NCI-H2107 treated with DMSO at 0.1 percent for 48 hours (cell line): Measurements from ENCODE around the gene SWI5.

Source experiments
- DNase-seq: peaks from one replicate; lab custom pipeline; 2025; ENCODE audit not compliant: unreplicated experiment; lab: John Stamatoyannopoulos, UW

The SWI5 gene

GRCh38 chr9:128251732-128252100 lies 24.4 kb upstream of the SWI5 start:
- DNase-seq, result no peak

DNA sequence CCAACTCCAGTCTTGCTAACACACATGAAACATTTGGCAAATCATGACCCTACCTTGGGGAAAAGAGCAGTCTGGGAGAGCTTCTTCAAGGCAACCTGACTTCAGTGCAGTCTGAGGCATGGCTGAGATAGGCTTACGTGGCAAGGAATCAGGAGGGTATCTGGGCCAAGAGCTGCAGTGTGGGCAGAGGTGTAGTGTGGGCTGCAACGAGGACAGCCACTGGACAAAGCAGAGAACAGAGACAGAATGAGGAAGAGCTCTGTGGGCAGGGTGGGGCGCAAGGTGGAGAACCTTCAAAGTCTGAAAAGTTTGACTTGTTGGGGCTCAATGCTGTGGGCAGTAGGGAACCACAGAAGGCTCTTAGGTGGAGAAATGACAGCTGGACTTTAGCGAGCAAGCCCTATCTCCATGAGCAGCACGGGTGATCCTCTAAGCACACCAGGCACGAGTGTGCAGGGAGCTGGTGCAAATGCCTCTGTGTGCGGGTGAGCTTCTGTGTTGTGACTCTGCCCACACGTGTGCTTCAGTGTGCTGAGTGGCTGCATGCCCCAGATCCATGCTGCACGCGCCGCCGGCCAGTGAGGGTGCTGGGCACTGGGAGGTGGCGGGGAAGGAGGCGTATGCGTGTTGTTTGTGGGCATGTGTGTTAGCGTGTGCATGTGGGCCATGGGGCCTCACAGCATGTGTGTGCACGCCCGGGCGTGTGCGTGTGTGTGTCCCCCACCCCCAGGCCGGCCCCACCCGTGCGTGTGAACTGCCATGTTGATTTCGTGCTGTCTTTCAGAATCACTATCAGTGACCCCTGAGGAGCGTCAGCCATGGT lies 23.5 kb upstream of the SWI5 start:
- no peak for DNase-seq

- DNase-seq, result no peak
Measured at GRCh38 chr9:128253140-128253990, 22.7 kb upstream of the SWI5 start.

- DNase-seq, result no peak
Measured at GRCh38 chr9:128253991-128254346, 22.1 kb upstream of the SWI5 start.

GRCh38 chr9:128254362-128254761 lies 21.7 kb upstream of the SWI5 start:
- DNase-seq, result no peak

- DNase-seq, result no peak
Measured at GRCh38 chr9:128254855-128255759, 21.0 kb upstream of the SWI5 start.

DNA sequence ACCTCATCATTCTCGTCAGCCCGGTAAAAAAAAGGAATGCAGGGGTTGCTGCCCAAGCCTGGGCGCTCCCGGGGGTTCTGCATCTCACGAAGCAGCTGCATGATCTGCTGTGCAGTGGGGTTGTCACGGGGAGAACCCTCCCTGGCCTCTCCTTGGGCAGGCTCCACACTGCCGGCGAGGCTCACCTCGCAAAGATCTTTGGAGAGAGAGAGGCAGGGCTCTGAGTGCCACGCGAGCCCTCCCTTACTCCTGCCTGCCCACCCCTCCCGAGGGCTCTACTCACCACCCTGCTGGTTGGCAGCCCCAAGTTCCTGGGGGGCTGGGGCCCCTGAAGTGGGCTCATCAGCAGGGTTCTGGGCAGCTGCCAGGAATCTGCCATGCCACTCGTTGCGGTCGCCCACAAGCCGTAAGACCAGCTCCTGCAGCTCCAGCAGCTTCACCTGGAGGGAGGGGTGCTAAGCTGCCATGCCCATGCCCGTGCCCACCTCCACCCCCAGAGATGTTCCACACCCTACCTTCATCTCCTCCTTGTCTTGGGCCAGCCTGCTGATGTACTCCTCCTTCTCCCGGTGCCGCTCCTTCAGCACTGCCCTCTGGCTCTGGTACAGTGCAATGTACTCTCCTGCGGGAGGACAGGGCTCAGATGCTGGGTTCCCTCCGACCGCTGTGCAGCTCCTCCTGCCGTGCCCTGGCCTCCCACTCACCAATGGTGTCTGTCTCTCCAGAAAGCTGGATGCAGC lies 18.8 kb upstream of the SWI5 start:
- DNase-seq, result no peak

DNA sequence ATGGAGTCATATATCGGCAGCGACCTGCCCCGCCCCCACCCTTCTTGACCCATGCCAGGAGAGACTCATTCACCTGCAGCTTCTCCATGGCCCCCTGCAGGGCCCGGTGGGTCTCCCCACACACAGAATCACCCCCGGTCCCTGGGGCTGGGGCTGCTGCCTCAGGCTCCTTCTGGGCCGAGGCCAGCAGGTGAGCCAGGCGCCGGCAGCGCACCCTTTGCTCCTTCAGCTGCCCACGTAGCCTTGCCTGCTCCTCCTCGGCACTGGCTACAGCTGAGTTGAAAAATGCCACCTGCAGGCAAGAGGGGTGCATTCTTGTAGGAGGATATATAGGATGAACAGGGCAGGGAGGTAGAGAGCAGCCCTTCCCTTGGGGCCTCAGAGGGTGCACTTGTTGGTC lies 18.2 kb upstream of the SWI5 start:
- no peak for DNase-seq

DNA sequence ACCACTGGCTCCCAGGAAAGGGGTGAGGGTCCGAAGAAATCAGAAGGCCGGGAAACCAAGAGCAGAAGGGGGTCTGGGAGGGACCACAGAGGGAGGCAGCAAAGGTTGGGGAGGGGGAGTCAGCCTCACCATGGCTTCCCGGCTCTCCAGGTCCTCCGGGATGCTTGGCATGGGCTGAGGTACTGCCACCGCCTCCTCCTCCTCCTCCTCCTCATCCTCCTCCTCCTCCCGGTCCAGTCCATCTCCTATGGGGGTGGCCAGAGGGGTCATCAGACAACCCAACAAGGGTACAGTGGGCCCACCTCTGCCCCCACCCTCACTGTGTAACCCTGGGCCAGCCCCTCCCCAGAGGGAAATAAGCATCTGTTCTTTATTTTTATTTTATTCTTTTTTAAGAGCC lies 17.8 kb upstream of the SWI5 start:
- no peak for DNase-seq

DNA sequence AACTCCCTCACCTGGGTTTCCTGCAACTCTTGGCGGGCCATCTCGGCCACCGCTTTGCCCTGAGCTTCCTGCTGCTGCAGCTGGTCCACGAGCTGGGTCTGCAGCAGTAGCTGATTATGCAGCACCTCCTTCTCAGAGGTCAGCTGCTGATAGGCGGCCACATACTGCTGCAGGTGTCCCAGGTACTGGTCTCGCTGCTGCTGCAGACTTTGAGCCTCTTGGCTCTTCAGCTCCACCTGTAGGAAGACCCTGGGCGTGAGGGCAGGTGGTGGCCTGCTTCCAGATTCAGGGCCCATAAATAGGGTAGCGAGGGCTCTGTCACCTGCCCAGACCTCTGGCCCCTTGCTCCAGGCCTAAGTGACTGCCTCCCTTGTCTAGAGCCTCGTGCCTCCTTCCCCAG lies 16.9 kb upstream of the SWI5 start:
- DNase-seq, result no peak

- DNase-seq, result no peak
Measured at GRCh38 chr9:128260340-128260739, 15.7 kb upstream of the SWI5 start.

- DNase-seq, result no peak
Measured at GRCh38 chr9:128262687-128263086, 13.4 kb upstream of the SWI5 start.

- no peak for DNase-seq
Measured at GRCh38 chr9:128265348-128265847, 10.7 kb upstream of the SWI5 start.

DNA sequence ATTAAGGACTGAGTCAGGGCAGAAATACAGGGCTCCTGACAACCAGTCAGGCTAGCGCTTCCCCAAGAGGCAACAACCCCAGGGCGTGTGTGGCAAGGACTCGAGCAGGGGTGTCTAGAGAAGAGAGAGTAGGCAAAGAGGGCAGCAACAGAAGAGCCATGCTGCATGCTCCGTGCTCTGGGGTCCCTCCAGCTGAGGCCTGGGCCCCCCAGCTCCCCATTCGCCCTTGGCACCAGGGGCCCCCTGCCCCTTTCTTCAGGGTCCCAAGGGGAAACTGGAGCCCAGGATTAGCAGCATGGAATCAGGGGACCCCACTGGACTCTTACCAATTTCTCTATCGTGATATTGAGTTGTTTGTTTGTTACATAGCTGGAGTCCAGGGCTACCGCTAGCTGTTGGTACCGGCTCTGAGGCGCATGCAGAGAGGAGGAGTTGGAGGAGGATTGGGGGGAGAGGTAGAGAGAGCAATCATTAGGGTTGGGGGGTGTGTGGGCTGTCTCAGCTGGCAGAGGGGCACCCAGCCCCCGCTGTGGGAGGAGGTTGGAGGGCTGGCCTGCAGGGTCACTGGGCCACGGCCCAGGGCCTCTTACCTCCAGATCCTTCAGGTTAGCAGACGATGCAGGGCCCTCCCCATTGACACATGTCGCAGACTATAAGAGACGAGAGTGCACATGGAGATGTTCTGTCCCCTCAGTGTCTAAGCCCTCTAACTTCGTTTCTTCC lies 9.0 kb upstream of the SWI5 start:
- DNase-seq, result no peak

DNA sequence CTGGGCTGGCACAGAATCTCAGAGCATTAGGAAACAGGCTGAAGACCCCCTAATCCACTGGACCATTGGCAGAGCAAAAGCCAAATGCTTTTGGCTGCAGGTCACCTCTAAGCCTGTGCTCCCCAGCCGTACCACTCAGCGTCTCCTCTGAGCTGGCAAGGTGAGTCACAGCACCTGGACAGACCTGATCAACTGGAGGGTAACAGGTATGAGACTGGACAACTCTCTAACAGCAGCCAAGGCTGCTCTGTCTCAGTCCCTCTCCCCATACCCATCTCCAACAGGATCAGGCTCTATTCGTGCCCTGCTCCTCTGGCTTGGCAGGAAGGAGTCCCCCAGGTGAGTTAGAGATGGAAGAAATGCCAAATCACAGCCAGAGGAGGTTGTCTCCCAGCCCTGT lies 5.0 kb upstream of the SWI5 start:
- no peak for DNase-seq

DNA sequence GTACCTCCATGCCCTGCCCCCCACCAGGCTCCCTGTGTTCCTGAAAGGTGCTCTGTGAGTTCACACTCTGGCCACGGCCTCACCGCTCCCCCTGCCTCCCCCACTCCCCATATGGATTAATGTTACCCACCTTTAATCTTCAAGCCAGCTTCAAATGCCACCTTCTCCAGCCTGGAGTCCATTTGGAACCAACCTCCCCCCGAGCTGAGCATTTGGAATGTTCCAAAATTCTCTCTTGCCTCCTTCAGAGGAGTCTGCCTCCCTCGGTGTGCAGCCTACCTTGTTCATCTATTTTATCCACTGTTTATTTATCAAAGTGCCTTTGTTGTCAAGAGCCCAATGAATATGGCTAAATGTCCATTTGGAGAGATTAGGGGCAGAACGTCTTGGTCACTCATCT lies 4.6 kb upstream of the SWI5 start:
- no peak for DNase-seq

DNA sequence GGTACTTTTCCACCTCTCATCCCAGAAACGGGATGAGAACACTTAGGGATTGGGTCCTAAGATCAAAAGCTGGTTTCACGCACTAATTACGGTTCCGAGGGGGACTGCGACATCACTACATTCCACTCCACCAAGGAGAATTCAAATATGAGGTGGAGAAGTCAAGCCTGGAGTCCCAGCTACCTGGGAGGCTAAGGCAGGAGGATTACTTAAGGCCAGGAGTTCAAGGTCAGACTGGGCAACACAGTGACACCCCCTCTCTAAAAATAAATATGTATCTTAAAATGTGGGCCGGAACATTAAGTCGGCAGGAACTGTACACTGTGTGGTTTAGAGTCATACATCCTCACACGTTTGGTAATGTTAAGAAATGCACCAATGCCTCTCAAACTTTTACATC lies 1.8 kb upstream of the SWI5 start:
- no peak for DNase-seq

DNA sequence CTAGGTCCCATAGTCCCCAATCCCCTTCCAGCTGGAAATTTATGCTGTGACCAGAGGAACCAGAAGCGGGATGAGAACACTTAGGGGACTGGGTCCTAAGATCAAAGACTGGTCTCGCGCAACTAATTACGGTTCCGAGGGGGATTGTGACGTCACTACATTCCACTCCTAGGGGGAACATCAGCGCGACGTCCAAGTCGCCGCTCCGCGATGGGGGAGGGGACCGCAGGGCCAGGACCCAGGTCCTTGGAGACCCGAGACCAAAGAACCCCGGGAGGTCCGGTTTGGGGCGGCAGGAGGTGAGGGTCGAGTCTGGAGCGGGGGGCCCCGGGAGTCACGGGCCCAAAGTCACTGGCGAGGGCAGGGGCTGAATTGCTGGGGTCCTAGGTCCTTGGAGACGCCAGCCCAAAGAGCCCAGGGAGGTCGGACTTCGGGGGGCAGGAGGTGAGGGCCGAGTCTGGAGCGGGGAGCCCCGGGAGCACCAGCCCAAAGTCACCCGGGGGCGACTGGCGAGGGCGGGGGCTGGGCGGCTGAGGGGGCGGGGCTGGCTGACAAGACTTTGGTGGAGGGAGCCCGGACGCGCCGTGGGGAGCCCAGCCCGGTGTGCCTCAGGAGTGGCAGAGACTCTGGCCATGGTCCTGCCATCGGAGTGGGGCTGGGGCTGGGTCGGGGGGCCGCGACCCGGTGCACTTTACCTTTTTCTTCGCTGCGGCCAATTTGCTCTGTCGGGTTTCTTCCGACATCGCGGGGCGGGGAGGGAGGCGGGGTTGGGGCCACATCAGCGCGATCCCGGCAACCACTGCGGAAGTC lies 673 bp upstream of the SWI5 start, which contains the start of gene GOLGA2:
Gene GOLGA2 (minus strand): TSS at position 810 of the 810 bp plus-strand sequence. CDS start 31 bp downstream, at position 779.
- no peak for DNase-seq
